Heart left ventricle (tissue), 16 donors: ENCODE data around the gene GARIN5B. TPM values are rescaled to one million over a fixed set of nuclear protein-coding genes. Genes with fewer than 3 reads are reported as not detected.
"Not testable (repeated sequence)": the region's sequence is repeated elsewhere in the genome, so short reads cannot be mapped to it uniquely, and the experiment has no call there.

Source experiments
- ATAC-seq, 4 donors: fragments of 200-7000 bp; cut with Tn5 transposase; one replicate each; pipeline ENCODE4 v1.9.1; 2020 to 2022; ENCODE audit warnings: moderate library complexity in 4 of 4, mild to moderate bottlenecking in 3 of 4, moderate number of reproducible peaks in 1 of 4
- DNase-seq, 5 donors: peaks; one replicate each; pipeline ENCODE4 v3.0.0-alpha.2; 2020
- H3K27ac ChIP-seq, 12 donors: fragments of 200-600 bp; sonication (generic) in 4 of 12; one replicate each; pipeline versions ENCODE4 v1.5.0 to v1.8.0; 2016 to 2022; ENCODE audit warnings: mild to moderate bottlenecking in 2 of 12
- H3K27me3 ChIP-seq, 9 donors: fragments of 200-600 bp; sonication (generic) in 2 of 9; one replicate each; pipeline versions ENCODE4 v1.5.1 to v1.8.0; 2016 to 2022; ENCODE audit warnings: mild to moderate bottlenecking in 3 of 9
- H3K36me3 ChIP-seq, 9 donors: fragments of 200-600 bp; sonication (generic) in 2 of 9; one replicate each; pipeline versions ENCODE4 v1.5.0 to v1.8.0; 2018 to 2022; ENCODE audit warnings: mild to moderate bottlenecking in 2 of 9
- H3K4me1 ChIP-seq, 12 donors: fragments of 200-600 bp; sonication (generic) in 4 of 12; one replicate each; pipeline versions ENCODE4 v1.5.0 to v1.8.0; 2016 to 2022; ENCODE audit warnings: mild to moderate bottlenecking in 3 of 12
- H3K4me3 ChIP-seq, 12 donors: fragments of 200-600 bp; sonication (generic) in 4 of 12; one replicate each; pipeline versions ENCODE4 v1.5.0 to v1.8.0; 2017 to 2022; ENCODE audit warnings: mild to moderate bottlenecking in 9 of 12, moderate library complexity in 4 of 12
- H3K9me3 ChIP-seq, 12 donors: fragments of 200-600 bp; sonication (generic) in 4 of 12; one replicate each; pipeline versions ENCODE4 v1.5.0 to v1.8.0; 2016 to 2022; ENCODE audit warnings: mild to moderate bottlenecking in 1 of 12
- CTCF ChIP-seq, 12 donors: fragments of 200-600 bp; sonication (generic) in 4 of 12; IDR thresholded peaks; one replicate each; pipeline versions ENCODE4 v1.5.0 to v1.8.0; 2018 to 2022; ENCODE audit warnings: antibody characterized with exemption in 12 of 12, mild to moderate bottlenecking in 5 of 12
- POLR2A ChIP-seq, 2 donors: fragments of 450-650 bp; IDR thresholded peaks; one replicate each; pipeline ENCODE4 v1.6.1; 2017; ENCODE audit warnings: antibody characterized with exemption in 2 of 2, mild to moderate bottlenecking in 2 of 2, moderate library complexity in 2 of 2
- WGBS, 4 donors: extraction: QIAGEN DNeasy Blood & Tissue Kit in 2 of 4; methylation state at CpG; one replicate each; pipeline versions ENCODE4 v1.1.5 to v1.1.7; 2013 to 2018; 5-methylcytosine and 5-hydroxymethylcytosine counted together
- intact Hi-C, 10 donors: fragments of 100-400 bp; cut with DNase I; formaldehyde crosslinking; loops; one replicate each; pipeline versions ENCODE4 v1.11.1 to v1.14.2; 2022
- long read RNA-seq, 3 donors: library from polyadenylated mRNA; unstranded; transcript quantifications; one replicate each; pipeline ENCODE4 v2.0.0, GENCODE V29; 2020 to 2021
- polyA plus RNA-seq, 2 donors: library from polyadenylated mRNA; stranded (reverse); fragments of 200-250 nt; gene quantifications; one replicate each; pipeline ENCODE4 v1.2.3, GENCODE V29; 2013
- total RNA-seq, 9 donors: library from RNA; depleted of rRNA in 2 of 9; stranded (reverse); fragments of >200 nt in 2 of 9; fragmentation: NEBNext Ultra II Directional in 3 of 9; extraction: Animal tissue kit (Norgen Biotek cat#: 25700) in 3 of 9; gene quantifications; one replicate each; pipeline versions ENCODE4 v1.1.0 to v1.2.4, GENCODE V29; 2016 to 2023
- donor health status: ischemic (EF 13 %, LVEDD 7.1; RV severe dilation, severe dysfunction).
- donor health status: healthy with polysubstance abuse.
- donor health status: DM: no; HTN: yes; CAD: no.
- donor health status: DM: no; HTN: no; CAD: no.
- donor health status: ischemic (EF 25% LVEDD 6.9; RV normal size, moderate dysfunction).
- donor health status: ischemic (EF 25% LVEDD 5.7; RV mildly dilated, moderate dysfunction).
- donor health status: healthy.
- donor health status: DM: yes; HTN: yes; CAD: no.
- donor health status: ischemic (EF 35%, LVEDD 5.7; RV mildly dilated, moderate dysfunction).
- donor health status: nonischemic (EF 11% LVEDD 7.7; RV severe dilation, severe dysfunction).
- donor health status: DM: yes; HTN: yes; CAD: no.
- donor health status: PGD.
- donor health status: ischemic (EF 29% LVEDD 5.4; RV normal size, mild dysfunction).
- donor health status: nonischemic (EF 23%, LVEDD 6.1; RV moderate dilation, normal function).

GARIN5B gene
- not detected for total RNA-seq
- polyA plus RNA-seq = not detected
- long read RNA-seq, donor 1 = 0 reads
- long read RNA-seq, donor 2 = 0 reads
- long read RNA-seq, donor 3 = 0 reads

DNA sequence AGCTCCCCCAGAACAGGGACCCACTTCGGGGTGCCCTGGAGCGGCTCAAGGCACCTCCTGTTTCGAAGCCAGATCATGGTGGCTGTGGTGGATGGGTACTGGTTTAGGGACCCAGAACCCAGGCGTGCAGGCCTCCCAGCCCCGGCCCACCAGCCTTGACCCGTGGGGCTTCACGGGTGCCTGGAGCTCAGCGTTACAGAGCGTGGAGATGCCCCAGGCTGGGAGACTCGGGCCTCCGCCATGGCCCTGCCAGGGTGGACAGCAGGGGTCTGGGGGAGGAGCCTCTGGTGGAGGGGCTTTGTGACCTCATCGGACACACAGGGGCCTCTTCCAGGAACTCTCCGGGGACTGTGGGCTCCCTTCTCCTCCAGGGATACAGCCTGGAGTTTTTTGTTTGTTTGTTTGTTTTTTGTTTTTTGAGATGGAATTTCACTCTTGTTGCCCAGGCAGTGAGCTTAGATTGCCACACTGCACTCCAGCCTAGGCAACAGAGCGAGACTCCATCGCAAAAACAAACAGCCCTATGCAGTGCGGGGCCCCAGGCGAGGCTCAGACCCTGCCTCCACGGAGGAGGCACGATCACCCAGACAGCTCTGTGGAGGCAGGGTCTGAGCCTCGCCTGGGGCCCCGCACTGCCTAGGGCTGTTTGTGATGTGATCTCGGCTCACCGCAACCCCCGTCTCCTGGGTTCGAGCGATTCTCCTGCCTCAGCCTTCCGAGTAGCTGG lies at the start of gene GARIN5B:
TSS of gene GARIN5B (minus strand) at position 271 of the 727 bp plus-strand sequence. CDS start at position 77, 194 bp downstream.
- intact Hi-C loops = no loop called here

DNA sequence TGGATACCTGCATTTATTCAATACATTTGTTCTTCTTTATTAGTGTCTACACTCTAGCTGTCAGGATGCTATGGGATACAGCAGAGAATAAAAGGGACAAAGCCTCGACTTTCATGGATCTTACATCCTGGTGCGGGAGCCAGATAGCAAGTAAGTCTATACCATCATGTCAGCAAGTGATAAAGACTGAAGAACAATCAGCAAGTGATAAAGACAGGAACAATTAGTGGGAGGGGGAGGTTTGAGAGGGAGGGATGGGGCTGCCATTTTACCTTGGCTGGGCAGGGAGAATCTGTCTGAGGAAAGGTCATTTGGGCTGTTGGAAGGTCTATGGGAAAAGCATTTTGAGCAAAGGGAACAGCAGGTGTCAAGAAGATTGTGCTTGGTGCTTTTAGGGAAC lies 47.1 kb upstream of the GARIN5B start:
- no peak for TF ChIP-seq POLR2A (IDR thresholded peaks at IDR 0.05)
- TF ChIP-seq CTCF (IDR thresholded peaks at IDR 0.05) = no peak
- peaks cover 0 to 6% (median 0%) of the 10 kb centered on the region in 12 donors for H3K9me3 ChIP-seq
- no peaks in the 10 kb centered on the region for H3K27me3 ChIP-seq
- H3K4me3 ChIP-seq = no peak overlapping the region
- no peak overlapping the region for H3K27ac ChIP-seq
- H3K4me1 ChIP-seq = peaks cover 3 to 24% (median 12%) of the 10 kb centered on the region in 12 donors
- ATAC-seq = no peak
- H3K36me3 ChIP-seq = peaks cover 0 to 14% (median 4%) of the 10 kb centered on the region in 9 donors
- no peak for DNase-seq
- 80 to 87% (median 85%) methylated on average over 2 of the region's 2 CpGs for WGBS, 4 donors
- intact Hi-C loops = loop anchor here in 4 of 10 donors (2.0 to 10.0 kb wide), 3 partner anchors 51 to 265 kb away; partner anchors contain the start of genes ISOC2 (in 1 of the 4) and TNNT1 (in 1 of the 4)

More for the DNA sequence above, at the start of gene GARIN5B:
- no peaks in the 10 kb centered on the region for H3K36me3 ChIP-seq
- ATAC-seq (no peak), DNase-seq (peak in 1 of 5 donors; percentile 46)
- no peak for TF ChIP-seq POLR2A (IDR thresholded peaks at IDR 0.05)
- no peak for TF ChIP-seq CTCF (IDR thresholded peaks at IDR 0.05)
- no peak within 1 kb of the TSS for H3K27ac ChIP-seq
- WGBS, 4 donors = 77 to 80% (median 78%) methylated on average over 22 to 27 of the region's 27 CpGs
- H3K27me3 ChIP-seq = peaks cover 2 to 17% (median 5%) of the 10 kb centered on the region in 9 donors
- H3K4me3 ChIP-seq = no peak within 1 kb of the TSS
- no peaks in the 10 kb centered on the region for H3K4me1 ChIP-seq
- H3K9me3 ChIP-seq = no peaks in the 10 kb centered on the region

DNA sequence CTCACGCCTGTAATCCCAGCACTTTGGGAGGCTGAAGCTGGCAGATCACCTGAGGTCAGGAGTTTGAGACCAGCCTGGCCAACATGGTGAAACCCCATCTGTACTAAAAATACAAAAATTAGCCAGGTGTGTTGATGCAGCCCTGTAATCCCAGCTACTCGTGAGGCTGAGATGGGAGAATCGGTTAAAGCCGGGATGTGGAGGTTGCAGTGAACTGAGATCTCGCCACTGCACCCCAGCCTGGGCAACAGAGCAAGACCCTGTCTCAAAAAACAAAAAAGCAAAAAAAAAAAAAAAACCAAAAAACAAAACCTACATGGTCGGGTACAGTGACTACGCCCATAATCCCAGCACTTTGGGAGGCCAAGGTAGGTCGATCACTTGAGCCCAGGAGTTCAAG lies 46.1 kb upstream of the GARIN5B start:
- not testable (repeated sequence) for H3K27me3 ChIP-seq, H3K27ac ChIP-seq, DNase-seq, H3K9me3 ChIP-seq, ATAC-seq, H3K4me3 ChIP-seq
- H3K36me3 ChIP-seq = peaks cover 0 to 19% (median 10%) of the 10 kb centered on the region in 9 donors
- WGBS, 4 donors = 89 to 97% (median 96%) methylated on average over 8 of the region's 8 CpGs
- intact Hi-C loops = loop anchor here in 1 of 10 donors (2.0 kb wide), 1 partner anchor 24 kb away; the partner anchor contains the start of genes RPL28 and TMEM238
- H3K4me1 ChIP-seq = peaks cover 3 to 24% (median 12%) of the 10 kb centered on the region in 12 donors

GRCh38 chr19:55408533-55408872 lies 45.4 kb upstream of the GARIN5B start:
- 67 to 74% (median 68%) methylated on average over 9 of the region's 9 CpGs for WGBS, 4 donors
- peaks cover 0 to 6% (median 0%) of the 10 kb centered on the region in 12 donors for H3K9me3 ChIP-seq
- H3K4me1 ChIP-seq = peaks cover 3 to 24% (median 12%) of the 10 kb centered on the region in 12 donors
- intact Hi-C loops = loop anchor here in 2 of 10 donors (1.0 to 2.0 kb wide), 2 partner anchors 23 to 24 kb away; partner anchors contain the start of genes RPL28 (in 2 of the 2) and TMEM238 (in 1 of the 2)
- H3K4me3 ChIP-seq = peak overlapping the region in 11 of 12 donors; percentile 74 to 99 (median 92)
- peak overlapping the region; percentile 83 to 99 (median 97) for H3K27ac ChIP-seq
- TF ChIP-seq POLR2A (IDR thresholded peaks at IDR 0.05) (no peak), CTCF (IDR thresholded peaks at IDR 0.05) (no peak)
- DNase-seq (no peak), ATAC-seq (no peak)
- peaks cover 0 to 25% (median 16%) of the 10 kb centered on the region in 9 donors for H3K36me3 ChIP-seq
- H3K27me3 ChIP-seq = no peaks in the 10 kb centered on the region
